ENCODE measurements around the gene ABCC8.

The ABCC8 gene

DNA sequence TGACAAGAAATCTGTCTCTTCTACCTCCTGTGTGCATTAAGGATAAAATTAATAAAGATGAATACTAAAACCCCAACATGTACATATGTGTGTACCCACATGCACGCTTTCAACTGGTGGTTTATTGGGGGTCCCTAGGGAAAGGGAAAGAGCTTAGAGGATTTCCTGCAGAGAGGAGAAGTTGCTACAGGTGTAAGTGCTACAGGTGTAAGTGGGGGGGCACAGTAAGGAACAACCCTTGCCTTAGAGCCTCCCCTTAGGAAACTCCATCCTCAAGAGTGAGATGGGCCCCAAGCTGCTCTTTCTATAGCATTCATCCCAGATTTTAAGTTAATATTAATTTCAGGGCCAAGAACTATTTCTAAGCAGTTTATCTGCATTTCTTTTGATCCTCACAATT, 11.9 kb upstream of the ABCC8 start:
- Histone ChIP-seq H3K36me3 (ENCODE audit: insufficient read depth, low read length) (no peaks in the 10 kb centered on the region), H3K27ac (ENCODE audit: low read depth, low read length) (no peak overlapping the region), H3K4me1 (ENCODE audit: insufficient read depth, low read length) (no peaks in the 10 kb centered on the region), H3K9ac (ENCODE audit: low read depth, low read length) (no peak overlapping the region), H3K4me3 (ENCODE audit: low read length) (no peak overlapping the region), H3K9me3 (ENCODE audit: insufficient read depth, low read depth, low read length) (no peaks in the 10 kb centered on the region), H3K27me3 (ENCODE audit: insufficient read depth, low read length) (no peaks in the 10 kb centered on the region)
- WGBS = 100% methylated on average over 1 of the region's 1 CpG

- no peaks in the 10 kb centered on the region for H3K4me1 ChIP-seq (ENCODE audit: insufficient read depth, low read length)
- WGBS = 95% methylated on average over 5 of the region's 5 CpGs
- H3K4me3 ChIP-seq (ENCODE audit: low read length) = no peak overlapping the region
- H3K27ac ChIP-seq (ENCODE audit: low read depth, low read length) = no peak overlapping the region
- no peaks in the 10 kb centered on the region for H3K27me3 ChIP-seq (ENCODE audit: insufficient read depth, low read length)
- no peaks in the 10 kb centered on the region for H3K36me3 ChIP-seq (ENCODE audit: insufficient read depth, low read length)
- H3K9me3 ChIP-seq (ENCODE audit: insufficient read depth, low read depth, low read length) = no peaks in the 10 kb centered on the region
- H3K9ac ChIP-seq (ENCODE audit: low read depth, low read length) = no peak overlapping the region
Observed at GRCh38 chr11:17486646-17487045, 10.0 kb upstream of the ABCC8 start.

GRCh38 chr11:17483505-17483904, 6.9 kb upstream of the ABCC8 start:
- Histone ChIP-seq H3K9me3 (ENCODE audit: insufficient read depth, low read depth, low read length) (no peaks in the 10 kb centered on the region), H3K27me3 (ENCODE audit: insufficient read depth, low read length) (peaks cover 9% of the 10 kb centered on the region), H3K27ac (ENCODE audit: low read depth, low read length) (no peak overlapping the region), H3K9ac (ENCODE audit: low read depth, low read length) (no peak overlapping the region), H3K4me1 (ENCODE audit: insufficient read depth, low read length) (peaks cover 6% of the 10 kb centered on the region), H3K36me3 (ENCODE audit: insufficient read depth, low read length) (no peaks in the 10 kb centered on the region), H3K4me3 (ENCODE audit: low read length) (no peak overlapping the region)
- 98% methylated on average over 2 of the region's 2 CpGs for WGBS

- 94% methylated on average over 5 of the region's 5 CpGs for WGBS
- no peaks in the 10 kb centered on the region for H3K36me3 ChIP-seq (ENCODE audit: insufficient read depth, low read length)
- no peak overlapping the region for H3K9ac ChIP-seq (ENCODE audit: low read depth, low read length)
- no peak overlapping the region for H3K27ac ChIP-seq (ENCODE audit: low read depth, low read length)
- H3K9me3 ChIP-seq (ENCODE audit: insufficient read depth, low read depth, low read length) = no peaks in the 10 kb centered on the region
- H3K4me3 ChIP-seq (ENCODE audit: low read length) = no peak overlapping the region
- peaks cover 25% of the 10 kb centered on the region for H3K27me3 ChIP-seq (ENCODE audit: insufficient read depth, low read length)
- peaks cover 6% of the 10 kb centered on the region for H3K4me1 ChIP-seq (ENCODE audit: insufficient read depth, low read length)
Observed at GRCh38 chr11:17481905-17482304, 5.3 kb upstream of the ABCC8 start.

- peaks cover 48% of the 10 kb centered on the region for H3K27me3 ChIP-seq (ENCODE audit: insufficient read depth, low read length)
Observed at GRCh38 chr11:17479284-17480214, 2.9 kb upstream of the ABCC8 start.

GRCh38 chr11:17478070-17478469, 1.4 kb upstream of the ABCC8 start:
- peaks cover 59% of the 10 kb centered on the region for H3K27me3 ChIP-seq (ENCODE audit: insufficient read depth, low read length)
- H3K9me3 ChIP-seq (ENCODE audit: insufficient read depth, low read depth, low read length) = no peaks in the 10 kb centered on the region
- no peak overlapping the region for H3K4me3 ChIP-seq (ENCODE audit: low read length)
- WGBS = 60% methylated on average over 6 of the region's 6 CpGs
- H3K27ac ChIP-seq (ENCODE audit: low read depth, low read length) = no peak overlapping the region
- no peaks in the 10 kb centered on the region for H3K36me3 ChIP-seq (ENCODE audit: insufficient read depth, low read length)
- peaks cover 9% of the 10 kb centered on the region for H3K4me1 ChIP-seq (ENCODE audit: insufficient read depth, low read length)
- H3K9ac ChIP-seq (ENCODE audit: low read depth, low read length) = no peak overlapping the region

More at GRCh38 chr11:17479284-17480214, 2.9 kb upstream of the ABCC8 start:
- Histone ChIP-seq H3K9ac (ENCODE audit: low read depth, low read length) (no peak overlapping the region), H3K4me3 (ENCODE audit: low read length) (0 out of 2 replicates have a peak overlapping the region, but pooled peaks have one; percentile 14), H3K9me3 (ENCODE audit: insufficient read depth, low read depth, low read length) (no peaks in the 10 kb centered on the region), H3K4me1 (ENCODE audit: insufficient read depth, low read length) (peaks cover 9% of the 10 kb centered on the region), H3K36me3 (ENCODE audit: insufficient read depth, low read length) (no peaks in the 10 kb centered on the region), H3K27ac (ENCODE audit: low read depth, low read length) (no peak overlapping the region)
- 35% methylated on average over 13 of the region's 14 CpGs for WGBS

GRCh38 chr11:17477361-17477760, 716 bp upstream of the ABCC8 start:
- Histone ChIP-seq H3K4me3 (ENCODE audit: low read length) (no peak overlapping the region), H3K27ac (ENCODE audit: low read depth, low read length) (no peak overlapping the region), H3K4me1 (ENCODE audit: insufficient read depth, low read length) (peaks cover 9% of the 10 kb centered on the region), H3K27me3 (ENCODE audit: insufficient read depth, low read length) (peaks cover 59% of the 10 kb centered on the region), H3K9me3 (ENCODE audit: insufficient read depth, low read depth, low read length) (no peaks in the 10 kb centered on the region), H3K9ac (ENCODE audit: low read depth, low read length) (no peak overlapping the region), H3K36me3 (ENCODE audit: insufficient read depth, low read length) (no peaks in the 10 kb centered on the region)
- 68% methylated on average over 6 of the region's 6 CpGs for WGBS

DNA sequence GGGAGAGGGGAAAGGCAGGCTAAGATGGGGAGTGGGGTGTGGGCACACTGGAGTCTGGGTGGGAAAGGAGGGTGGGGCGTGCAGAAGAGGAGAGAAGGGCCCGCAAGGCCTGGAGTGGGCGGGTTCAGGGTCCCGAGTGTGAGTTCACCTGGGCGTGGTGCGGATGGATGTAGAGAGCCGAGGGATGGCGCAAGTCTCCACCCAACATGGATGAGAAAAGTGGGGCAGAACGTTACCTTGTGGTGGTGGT, 364 bp upstream of the ABCC8 start:
- Histone ChIP-seq H3K4me3 (ENCODE audit: low read length) (peak overlapping the region; percentile 34), H3K9ac (ENCODE audit: low read depth, low read length) (no peak overlapping the region), H3K27me3 (ENCODE audit: insufficient read depth, low read length) (peaks cover 59% of the 10 kb centered on the region), H3K4me1 (ENCODE audit: insufficient read depth, low read length) (peaks cover 9% of the 10 kb centered on the region), H3K27ac (ENCODE audit: low read depth, low read length) (no peak overlapping the region), H3K36me3 (ENCODE audit: insufficient read depth, low read length) (no peaks in the 10 kb centered on the region), H3K9me3 (ENCODE audit: insufficient read depth, low read depth, low read length) (no peaks in the 10 kb centered on the region)
- WGBS = 15% methylated on average over 9 of the region's 9 CpGs

GRCh38 chr11:17475666-17476316, 854 bp downstream of the ABCC8 start:
- peaks cover 9% of the 10 kb centered on the region for H3K4me1 ChIP-seq (ENCODE audit: insufficient read depth, low read length)
- no peaks in the 10 kb centered on the region for H3K9me3 ChIP-seq (ENCODE audit: insufficient read depth, low read depth, low read length)
- WGBS = 3% methylated on average over 31 of the region's 31 CpGs
- H3K27me3 ChIP-seq (ENCODE audit: insufficient read depth, low read length) = peaks cover 66% of the 10 kb centered on the region
- H3K9ac ChIP-seq (ENCODE audit: low read depth, low read length) = no peak overlapping the region
- no peak overlapping the region for H3K27ac ChIP-seq (ENCODE audit: low read depth, low read length)
- peak overlapping the region; percentile 82 for H3K4me3 ChIP-seq (ENCODE audit: low read length)
- no peaks in the 10 kb centered on the region for H3K36me3 ChIP-seq (ENCODE audit: insufficient read depth, low read length)

DNA sequence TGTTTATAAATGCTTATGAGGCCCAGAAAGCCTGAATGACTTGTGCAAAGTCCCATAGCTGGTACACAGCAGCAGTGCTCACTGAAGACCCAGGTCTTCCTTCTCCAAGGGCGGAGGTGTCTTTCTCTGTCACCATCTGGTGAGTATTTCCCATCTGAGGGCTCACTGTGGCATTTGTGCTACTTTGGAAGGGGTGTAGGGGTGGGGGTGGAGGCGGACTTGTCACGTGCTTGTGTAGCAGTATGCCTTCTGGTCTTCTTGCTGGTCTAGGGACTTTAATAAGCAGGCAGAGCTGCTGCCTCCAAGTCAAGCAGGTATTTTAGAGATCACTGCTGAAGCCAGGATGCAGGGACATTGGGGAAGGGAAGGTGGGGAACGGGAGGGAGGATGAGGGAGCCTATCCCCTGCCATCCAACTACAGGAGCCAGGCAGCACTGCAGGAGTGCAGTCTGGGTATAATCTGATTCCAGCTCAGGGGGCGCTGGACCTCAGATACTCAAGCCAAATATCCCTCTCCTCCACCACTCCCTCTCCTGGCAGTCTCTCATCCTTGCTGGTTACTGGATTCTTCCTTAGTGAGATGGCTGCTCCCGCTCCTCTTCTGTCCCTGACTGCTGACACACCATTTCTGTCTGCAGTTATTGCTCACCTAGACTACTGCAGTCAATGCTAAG, 3.4 kb downstream of the ABCC8 start:
- Histone ChIP-seq H3K4me3 (ENCODE audit: low read length) (no peak overlapping the region), H3K27ac (ENCODE audit: low read depth, low read length) (no peak overlapping the region), H3K4me1 (ENCODE audit: insufficient read depth, low read length) (peaks cover 4% of the 10 kb centered on the region; the same call in 1 of the 2 replicates), H3K36me3 (ENCODE audit: insufficient read depth, low read length) (no peaks in the 10 kb centered on the region), H3K27me3 (ENCODE audit: insufficient read depth, low read length) (peaks cover 54% of the 10 kb centered on the region), H3K9ac (ENCODE audit: low read depth, low read length) (no peak overlapping the region), H3K9me3 (ENCODE audit: insufficient read depth, low read depth, low read length) (no peaks in the 10 kb centered on the region)
- WGBS = 49% methylated on average over 6 of the region's 6 CpGs

DNA sequence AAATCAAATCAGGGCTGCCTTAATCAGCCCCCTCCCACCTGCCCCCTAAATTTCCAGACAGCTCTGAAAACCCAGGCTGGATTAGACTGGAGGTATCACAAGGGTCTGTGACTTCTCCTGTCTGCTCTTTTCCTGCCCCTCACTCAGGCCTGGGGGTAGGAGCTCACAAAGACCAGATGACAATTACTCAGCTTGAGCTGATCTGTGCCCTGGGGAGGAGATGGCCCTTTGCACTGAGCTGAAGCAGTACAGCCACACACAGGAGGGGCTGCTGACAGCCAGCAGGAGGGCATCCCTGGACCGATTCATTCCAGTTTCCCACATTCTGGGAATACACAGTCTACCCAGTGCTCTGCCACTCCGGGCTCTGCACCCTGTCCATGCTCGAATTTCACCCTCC, 4.2 kb downstream of the ABCC8 start:
- H3K4me1 ChIP-seq (ENCODE audit: insufficient read depth, low read length) = peaks cover 4% of the 10 kb centered on the region; the same call in 1 of the 2 replicates
- peaks cover 47% of the 10 kb centered on the region for H3K27me3 ChIP-seq (ENCODE audit: insufficient read depth, low read length)
- no peak overlapping the region for H3K4me3 ChIP-seq (ENCODE audit: low read length)
- no peaks in the 10 kb centered on the region for H3K9me3 ChIP-seq (ENCODE audit: insufficient read depth, low read depth, low read length)
- H3K27ac ChIP-seq (ENCODE audit: low read depth, low read length) = no peak overlapping the region
- no peak overlapping the region for H3K9ac ChIP-seq (ENCODE audit: low read depth, low read length)
- no peaks in the 10 kb centered on the region for H3K36me3 ChIP-seq (ENCODE audit: insufficient read depth, low read length)
- WGBS = 62% methylated on average over 3 of the region's 3 CpGs
